H1 (cell line): Measurements from ENCODE around the gene TFF2. TPM values are rescaled to one million over a fixed set of nuclear protein-coding genes. Genes with fewer than 3 reads are reported as not detected.

Experiments used
- CTCF ChIA-PET: fragments of 300-600 bp; sonication (Branson Sonifier 250); formaldehyde crosslinking; loops from one replicate; lab custom pipeline; 2021; ENCODE audit not compliant: partially characterized antibody; lab: Charles Lee
- POLR2A ChIA-PET: fragments of 300-600 bp; sonication (Branson Sonifier 250); formaldehyde crosslinking; loops from one replicate; lab custom pipeline; 2021; ENCODE audit warnings: inconsistent platforms; ENCODE audit not compliant: partially characterized antibody; lab: Charles Lee
- DNase-seq, 2 experiments: peaks; one replicate each; pipeline versions ENCODE4 v3.0.0 to v3.0.0-alpha.2; 2010 to 2022; ENCODE audit warnings: low spot score in 2 of 2, low read depth in 1 of 2, mixed read lengths in 1 of 2
- FAIRE-seq: peaks from 2 replicates; lab custom pipeline; 2011; peaks lifted over from hg19 to GRCh38; lab: Jason Lieb, UNC
- H2AFZ ChIP-seq: 2 replicates; pipeline ENCODE4 v1.8.1; 2012; ENCODE audit warnings: low read length, inconsistent platforms
- H2AK5ac ChIP-seq: 2 replicates; pipeline ENCODE4 v1.6.1; 2013; ENCODE audit warnings: low read depth, low read length
- H2BK120ac ChIP-seq: replicated peaks from 2 replicates; pipeline ENCODE3; 2013; ENCODE audit warnings: low read depth, low read length, inconsistent platforms
- H2BK12ac ChIP-seq: 2 replicates; pipeline ENCODE4 v1.6.1; 2013; ENCODE audit warnings: low read depth, low read length
- H2BK15ac ChIP-seq: 2 replicates; pipeline ENCODE4 v1.6.1; 2013; ENCODE audit warnings: low read length
- H2BK20ac ChIP-seq: 2 replicates; pipeline ENCODE4 v1.6.1; 2013; ENCODE audit warnings: low read length
- H2BK5ac ChIP-seq: 2 replicates; pipeline ENCODE4 v1.6.1; 2013; ENCODE audit warnings: low read depth, low read length
- H3K14ac ChIP-seq: 2 replicates; pipeline ENCODE4 v1.6.1; 2013; ENCODE audit warnings: inconsistent platforms; ENCODE audit not compliant: insufficient read length
- H3K18ac ChIP-seq: 2 replicates; pipeline ENCODE4 v1.6.1; 2013; ENCODE audit warnings: low read length; ENCODE audit errors: extremely low read depth
- H3K23ac ChIP-seq: 2 replicates; pipeline ENCODE4 v1.6.1; 2013; ENCODE audit warnings: inconsistent platforms; ENCODE audit not compliant: insufficient read length
- H3K23me2 ChIP-seq: 2 replicates; pipeline ENCODE4 v1.6.1; 2013; ENCODE audit warnings: low read depth, low read length
- H3K27ac ChIP-seq: 2 replicates; pipeline ENCODE4 v1.6.1; 2011; ENCODE audit warnings: low read depth, low read length, inconsistent platforms
- H3K27me3 ChIP-seq, 4 experiments: replicated peaks in 1 of 4; 1 replicate in 1 of 4; 2 replicates in 3 of 4; pipeline versions ENCODE4 v1.6.1 to v1.8.1; 2011 to 2013; ENCODE audit warnings: low read length in 3 of 4, mild to moderate bottlenecking in 3 of 4, inconsistent platforms in 2 of 4, mixed read lengths in 2 of 4, moderate library complexity in 1 of 4; ENCODE audit not compliant: control insufficient read depth in 3 of 4, insufficient read depth in 3 of 4; ENCODE audit errors: extremely low read depth in 1 of 4
- H3K36me3 ChIP-seq, 4 experiments: 2 replicates each; pipeline versions ENCODE4 v1.6.1 to v1.8.1; 2011 to 2013; ENCODE audit warnings: mild to moderate bottlenecking in 4 of 4, low read length in 3 of 4, moderate library complexity in 2 of 4, control low read depth in 1 of 4, inconsistent platforms in 1 of 4; ENCODE audit not compliant: insufficient read depth in 4 of 4, control insufficient read depth in 2 of 4
- H3K4ac ChIP-seq: replicated peaks from 2 replicates; pipeline ENCODE3; 2013; ENCODE audit warnings: low read length, low read depth, mixed read lengths, inconsistent platforms; ENCODE audit not compliant: insufficient read length
- H3K4me1 ChIP-seq, 4 experiments: replicated peaks in 1 of 4; 1 replicate in 1 of 4; 2 replicates in 3 of 4; pipeline versions ENCODE4 v1.6.1 to v1.8.1; 2011 to 2013; ENCODE audit warnings: low read length in 3 of 4, inconsistent platforms in 2 of 4, mixed read lengths in 1 of 4; ENCODE audit not compliant: insufficient read depth in 4 of 4, control insufficient read depth in 3 of 4
- H3K4me2 ChIP-seq, 2 experiments: 2 replicates each; pipeline versions ENCODE4 v1.6.1 to v1.8.1; 2011 to 2013; ENCODE audit warnings: low read depth in 2 of 2, low read length in 2 of 2, control low read depth in 1 of 2, inconsistent platforms in 1 of 2, mild to moderate bottlenecking in 1 of 2; ENCODE audit not compliant: insufficient read depth in 1 of 2
- H3K4me3 ChIP-seq, 4 experiments: fragments of 200-600, 300-600 bp in 1 of 4; sonication (generic), shearing (Covaris generic), sonication (Bioruptor Twin) in 1 of 4; 2 replicates each; pipeline versions ENCODE4 v1.5.1 to v1.8.1; 2011 to 2016; ENCODE audit warnings: low read length in 4 of 4, low read depth in 3 of 4, control low read depth in 2 of 4, inconsistent platforms in 2 of 4, mild to moderate bottlenecking in 2 of 4, mixed read lengths in 1 of 4, moderate library complexity in 1 of 4; ENCODE audit not compliant: insufficient read depth in 2 of 4; ENCODE audit errors: extremely low read depth in 1 of 4
- H3K56ac ChIP-seq: replicated peaks from 2 replicates; pipeline ENCODE3; 2013; ENCODE audit warnings: low read depth, mild to moderate bottlenecking, mixed read lengths, low read length, inconsistent platforms; ENCODE audit not compliant: insufficient read length
- H3K79me1 ChIP-seq: 2 replicates; pipeline ENCODE4 v1.6.1; 2013; ENCODE audit warnings: low read depth, low read length, control low read depth
- H3K79me2 ChIP-seq, 2 experiments: 2 replicates each; pipeline versions ENCODE4 v1.6.1 to v1.8.1; 2012 to 2013; ENCODE audit warnings: low read length in 2 of 2, mild to moderate bottlenecking in 2 of 2, inconsistent platforms in 1 of 2; ENCODE audit not compliant: insufficient read depth in 2 of 2, control insufficient read depth in 1 of 2
- H3K9ac ChIP-seq, 4 experiments: replicated peaks in 1 of 4; 1 replicate in 1 of 4; 2 replicates in 3 of 4; pipeline versions ENCODE4 v1.6.1 to v1.8.1; 2011 to 2013; ENCODE audit warnings: low read depth in 3 of 4, low read length in 3 of 4, control low read depth in 2 of 4, mild to moderate bottlenecking in 2 of 4, moderate library complexity in 2 of 4, inconsistent platforms in 1 of 4; ENCODE audit errors: extremely low read depth in 1 of 4
- H3K9me3 ChIP-seq, 2 experiments: 2 replicates each; pipeline versions ENCODE4 v1.6.1 to v1.8.1; 2012 to 2013; ENCODE audit warnings: mild to moderate bottlenecking in 2 of 2, moderate library complexity in 2 of 2, control low read depth in 1 of 2, inconsistent platforms in 1 of 2, low read depth in 1 of 2, low read length in 1 of 2, mixed read lengths in 1 of 2; ENCODE audit not compliant: insufficient read depth in 2 of 2
- H4K20me1 ChIP-seq, 2 experiments: replicated peaks in 1 of 2; 2 replicates each; pipeline versions ENCODE3 to v1.8.1; 2011 to 2013; ENCODE audit warnings: inconsistent platforms in 2 of 2, low read length in 2 of 2, mild to moderate bottlenecking in 1 of 2; ENCODE audit not compliant: insufficient read depth in 2 of 2, control insufficient read depth in 1 of 2
- H4K5ac ChIP-seq: 2 replicates; pipeline ENCODE4 v1.6.1; 2013; ENCODE audit warnings: low read length, low read depth, mixed read lengths, inconsistent platforms; ENCODE audit not compliant: insufficient read length
- H4K8ac ChIP-seq: 2 replicates; pipeline ENCODE4 v1.8.0; 2013; ENCODE audit warnings: mild to moderate bottlenecking, moderate library complexity, low read length, inconsistent platforms; ENCODE audit not compliant: insufficient read depth; ENCODE audit errors: extremely low read depth
- H4K91ac ChIP-seq: replicated peaks from 2 replicates; pipeline ENCODE3; 2013; ENCODE audit warnings: low read length, mixed read lengths, inconsistent platforms; ENCODE audit not compliant: insufficient read length
- ASH2L ChIP-seq: fragments of 200-600, 300-600 bp; sonication (generic); IDR thresholded peaks from one replicate; pipeline ENCODE4 v1.7.1; 2017; ENCODE audit warnings: low read length
- CBX8 ChIP-seq: fragments of 300-800, 300-1000 bp; sonication (generic); IDR thresholded peaks from 2 replicates; pipeline ENCODE4 v1.7.1; 2016; ENCODE audit warnings: low read depth, low read length, borderline replicate concordance
- CREB1 ChIP-seq: IDR thresholded peaks from 2 replicates; pipeline ENCODE4 v1.6.1; 2012; ENCODE audit warnings: inconsistent platforms
- JUN ChIP-seq: IDR thresholded peaks from 2 replicates; pipeline ENCODE4 v1.6.1; 2011; ENCODE audit warnings: low read depth, mild to moderate bottlenecking, improper control_type of control experiment, low read length
- PHF8 ChIP-seq: fragments of 200-600 bp; sonication (generic); conservative IDR thresholded peaks from 2 replicates; pipeline ENCODE4 v1.7.1; 2012; ENCODE audit warnings: low read depth, mild to moderate bottlenecking, inconsistent platforms, low read length, moderate library complexity
- POLR2A ChIP-seq, 2 experiments: IDR thresholded peaks; 1 replicate in 1 of 2; 2 replicates in 1 of 2; pipeline ENCODE4 v1.6.1; 2011; ENCODE audit warnings: low read depth in 2 of 2, low read length in 2 of 2, mild to moderate bottlenecking in 2 of 2; ENCODE audit errors: control extremely low read depth in 1 of 2
- POU5F1 ChIP-seq: IDR thresholded peaks from 2 replicates; pipeline ENCODE4 v1.6.1; 2011; ENCODE audit warnings: low read depth, mild to moderate bottlenecking, low read length, moderate library complexity
- SP1 ChIP-seq: IDR thresholded peaks from 2 replicates; pipeline ENCODE4 v1.6.1; 2011; ENCODE audit warnings: low read depth, low read length
- SRF ChIP-seq: IDR thresholded peaks from 2 replicates; pipeline ENCODE4 v1.6.1; 2011; ENCODE audit warnings: mild to moderate bottlenecking, low read depth, low read length, moderate library complexity
- TBP ChIP-seq: IDR thresholded peaks from 2 replicates; pipeline ENCODE4 v1.6.1; 2011; ENCODE audit warnings: low read depth, low read length, improper control_type of control experiment
- WGBS, 2 experiments: shearing (Covaris generic) in 1 of 2; methylation state at CpG; one replicate each; pipeline versions ENCODE4 v1.1.6 to v1.1.7; 2013 to 2015; ENCODE audit warnings: low lambda C conversion rate in 2 of 2, mixed read lengths in 2 of 2, inconsistent platforms in 1 of 2, low coverage in 1 of 2, missing lambda C conversion rate in 1 of 2; ENCODE audit not compliant: insufficient replicate concordance in 2 of 2, insufficient coverage in 1 of 2, insufficient read length in 1 of 2; ENCODE audit errors: extremely low coverage in 1 of 2, missing lambda C conversion rate in 1 of 2; 5-methylcytosine and 5-hydroxymethylcytosine counted together
- polyA plus RNA-seq, 7 experiments: library from polyadenylated mRNA; depleted of rRNA in 3 of 7; stranded (reverse) in 5 of 7; unstranded in 2 of 7; fragments of >200 nt in 5 of 7; fragments of 200-250 nt in 2 of 7; gene quantifications; 1 replicate in 5 of 7; 2 replicates in 1 of 7; 4 replicates in 1 of 7; pipeline versions ENCODE4 v1.2.1 to v1.2.3, GENCODE V29; 2011 to 2013; ENCODE audit warnings: missing spikeins in 2 of 7, mixed read lengths in 2 of 7
- total RNA-seq: library from RNA; stranded (reverse); fragmentation: NEBNext Ultra II Directional; extraction: Animal tissue kit (Norgen Biotek cat#: 25700); gene quantifications from 2 replicates; pipeline ENCODE4 v1.2.1, GENCODE V29; 2021
- TF ChIP-seq, protein P1 (sequence below): IDR thresholded peaks from 2 replicates; pipeline ENCODE4 v1.6.1; 2011; ENCODE audit warnings: low read depth, mild to moderate bottlenecking, low read length; ENCODE audit not compliant: insufficient read depth
- TF ChIP-seq, protein P2 (sequence below), 3 experiments: IDR thresholded peaks; 1 replicate in 2 of 3; 2 replicates in 1 of 3; pipeline versions ENCODE4 v1.5.1 to v1.6.1; 2011; ENCODE audit warnings: low read length in 3 of 3, mild to moderate bottlenecking in 3 of 3, inconsistent platforms in 2 of 3, low read depth in 1 of 3, moderate library complexity in 1 of 3; ENCODE audit not compliant: insufficient read depth in 1 of 3; ENCODE audit errors: control extremely low read depth in 1 of 3

TFF2 gene
- total and polyA plus RNA-seq, 2 of the 8 experiments (the other 6 are each of a cell fraction or from before 2014, with no cell fraction given) = not detected

DNA sequence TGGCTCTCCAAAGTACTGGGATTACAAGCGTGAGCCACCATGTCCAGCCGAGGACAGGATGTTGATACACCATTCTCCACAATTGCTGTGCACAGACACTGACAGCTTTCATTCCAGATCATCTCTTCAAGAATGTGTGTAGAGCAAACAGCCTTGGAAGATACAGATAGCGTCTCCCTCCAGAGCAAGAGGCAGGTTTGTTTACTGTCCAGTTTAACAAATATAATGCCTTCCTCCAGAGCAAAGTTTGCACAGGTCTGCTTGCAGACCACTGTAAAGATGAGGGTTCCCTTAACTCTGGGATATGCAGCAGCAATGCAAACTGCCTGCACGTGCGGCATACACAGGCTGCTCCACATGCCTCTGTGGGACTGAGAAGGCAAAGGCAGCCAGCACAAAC, 40.5 kb upstream of the TFF2 start:
- Histone ChIP-seq H4K20me1 (no peaks in the 10 kb centered on the region), H3K79me1 (no peaks in the 10 kb centered on the region), H2BK20ac (no peak overlapping the region; the same call in 1 of the 2 replicates), H3K4me1 (peaks cover 0 to 12% (median 9%) of the 10 kb centered on the region in 4 experiments; a peak in 3 of 7 replicates), H3K4me3 (no peak overlapping the region), H3K36me3 (no peaks in the 10 kb centered on the region), H3K18ac (no peak overlapping the region), H4K91ac (no peak overlapping the region), H3K27me3 (0 out of 7 replicates have a peak, but pooled peaks cover 0 to 2% (median 0%) of the 10 kb centered on the region in 4 experiments), H3K14ac (no peak overlapping the region), H2BK15ac (no peak overlapping the region), H2BK12ac (no peak overlapping the region), H3K23ac (no peak overlapping the region), H4K5ac (no peak overlapping the region), H3K56ac (no peak overlapping the region), H4K8ac (no peak overlapping the region), H3K4ac (no peak overlapping the region), H3K79me2 (no peaks in the 10 kb centered on the region), H3K23me2 (no peaks in the 10 kb centered on the region), H2AFZ (no peak overlapping the region), H2BK5ac (no peak overlapping the region), H3K9ac (no peak overlapping the region), H2AK5ac (no peak overlapping the region), H2BK120ac (no peak overlapping the region), H3K27ac (no peak overlapping the region), H3K4me2 (no peak overlapping the region), H3K9me3 (peaks cover 0 to 4% of the 10 kb centered on the region in 2 experiments; a peak in 1 of 4 replicates)
- FAIRE-seq (no peak), DNase-seq (no peak)
- POLR2A ChIA-PET = no interaction called here
- 95% methylated on average over 5 of the region's 5 CpGs; no CpG with 5 or more reads in 1 of the 2 experiments for WGBS, 2 experiments
- CTCF ChIA-PET = interaction anchor here (1.0 to 1.9 kb wide), 4 partner anchors 10 to 53 kb away, joined by 3 to 7 read pairs (median 4); partner anchors contain the start of gene UBASH3A
- TF ChIP-seq POLR2A (IDR thresholded peaks at IDR 0.05; ENCODE audit: control extremely low read depth in 1 of 2, low read depth in 2 of 2, low read length in 2 of 2) = no peak
- TF ChIP-seq SP1 = no peak
- TF ChIP-seq, protein P1, sequence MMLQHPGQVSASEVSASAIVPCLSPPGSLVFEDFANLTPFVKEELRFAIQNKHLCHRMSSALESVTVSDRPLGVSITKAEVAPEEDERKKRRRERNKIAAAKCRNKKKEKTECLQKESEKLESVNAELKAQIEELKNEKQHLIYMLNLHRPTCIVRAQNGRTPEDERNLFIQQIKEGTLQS = no peak
- TF ChIP-seq CREB1 = no peak
- TF ChIP-seq ASH2L = no peak
- no peak for TF ChIP-seq TBP
- TF ChIP-seq, protein P2, sequence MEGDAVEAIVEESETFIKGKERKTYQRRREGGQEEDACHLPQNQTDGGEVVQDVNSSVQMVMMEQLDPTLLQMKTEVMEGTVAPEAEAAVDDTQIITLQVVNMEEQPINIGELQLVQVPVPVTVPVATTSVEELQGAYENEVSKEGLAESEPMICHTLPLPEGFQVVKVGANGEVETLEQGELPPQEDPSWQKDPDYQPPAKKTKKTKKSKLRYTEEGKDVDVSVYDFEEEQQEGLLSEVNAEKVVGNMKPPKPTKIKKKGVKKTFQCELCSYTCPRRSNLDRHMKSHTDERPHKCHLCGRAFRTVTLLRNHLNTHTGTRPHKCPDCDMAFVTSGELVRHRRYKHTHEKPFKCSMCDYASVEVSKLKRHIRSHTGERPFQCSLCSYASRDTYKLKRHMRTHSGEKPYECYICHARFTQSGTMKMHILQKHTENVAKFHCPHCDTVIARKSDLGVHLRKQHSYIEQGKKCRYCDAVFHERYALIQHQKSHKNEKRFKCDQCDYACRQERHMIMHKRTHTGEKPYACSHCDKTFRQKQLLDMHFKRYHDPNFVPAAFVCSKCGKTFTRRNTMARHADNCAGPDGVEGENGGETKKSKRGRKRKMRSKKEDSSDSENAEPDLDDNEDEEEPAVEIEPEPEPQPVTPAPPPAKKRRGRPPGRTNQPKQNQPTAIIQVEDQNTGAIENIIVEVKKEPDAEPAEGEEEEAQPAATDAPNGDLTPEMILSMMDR (IDR thresholded peaks at IDR 0.05; ENCODE audit: control extremely low read depth in 1 of 3, insufficient read depth in 1 of 3, low read depth in 1 of 3, low read length in 3 of 3) = no peak
- no peak for TF ChIP-seq PHF8
- no peak for TF ChIP-seq SRF
- no peak for TF ChIP-seq CBX8
- no peak for TF ChIP-seq POU5F1
- no peak for TF ChIP-seq JUN
